ENCODE data around the gene TUBB6. TPM values are rescaled to one million over a fixed set of nuclear protein-coding genes. Genes with fewer than 3 reads are reported as not detected.

TUBB6 gene
- total and polyA plus RNA-seq, 2 donors (not counting 3 experiments of a cell fraction or from before 2014, with no cell fraction given), result 440 to 747 TPM

GRCh38 chr18:12264864-12265263 lies 43.2 kb upstream of the TUBB6 start:
- H3K4me1 ChIP-seq (ENCODE audit: control insufficient read depth, extremely low read depth, insufficient read depth, low read length), result no peaks in the 10 kb centered on the region
- H3K27me3 ChIP-seq (ENCODE audit: control insufficient read depth in 2 of 2, insufficient read depth in 2 of 2, low read length in 2 of 2), result peaks cover 4 to 12% of the 10 kb centered on the region in 2 experiments
- H3K79me2 ChIP-seq (ENCODE audit: control insufficient read depth, insufficient read depth, low read length), result no peaks in the 10 kb centered on the region
- H3K9me3 ChIP-seq (replicated peaks; ENCODE audit: control insufficient read depth, insufficient read depth, low read length), result no peaks in the 10 kb centered on the region
- TF ChIP-seq POLR2AphosphoS5 (IDR thresholded peaks at IDR 0.05; ENCODE audit: insufficient read depth, low read depth, low read length), result no peak
- TF ChIP-seq CTCF (IDR thresholded peaks at IDR 0.05; ENCODE audit: extremely low read depth in 1 of 2, insufficient read depth in 1 of 2, low read depth in 1 of 2, low read length in 2 of 2), result no peak
- TF ChIP-seq EZH2 (IDR thresholded peaks at IDR 0.05; ENCODE audit: borderline replicate concordance, low read depth, low read length, severe bottlenecking), result no peak
- TF ChIP-seq MYC (IDR thresholded peaks at IDR 0.05; ENCODE audit: low read depth, low read length), result no peak
- TF ChIP-seq JUN (IDR thresholded peaks at IDR 0.05; ENCODE audit: borderline replicate concordance, insufficient read depth, insufficient read length, low read depth), result no peak
- TF ChIP-seq GATA2 (IDR thresholded peaks at IDR 0.05; ENCODE audit: insufficient read depth, insufficient read length, low read depth, low read length), result no peak
- no peak for TF ChIP-seq MAX (IDR thresholded peaks at IDR 0.05; ENCODE audit: insufficient read depth, insufficient read length)
- no peak for TF ChIP-seq FOS (IDR thresholded peaks at IDR 0.05; ENCODE audit: borderline replicate concordance, insufficient read depth, low read length)
- no peak for TF ChIP-seq POLR2A (IDR thresholded peaks at IDR 0.05; ENCODE audit: low read depth, low read length)
- CTCF ChIA-PET, result interaction anchor here (1.7 kb wide), 1 partner anchor 9 kb away, joined by 8 read pairs; no protein-coding TSS in a partner anchor
- H3K9me1 ChIP-seq (replicated peaks; ENCODE audit: control insufficient read depth, extremely low read depth, insufficient read depth, low read length), result no peaks in the 10 kb centered on the region
- POLR2A ChIA-PET, result no interaction called here
- H3K4me3 ChIP-seq (replicated peaks in 1 of 3; ENCODE audit: insufficient read depth in 1 of 3, low read depth in 1 of 3, low read length in 3 of 3), result no peak overlapping the region
- no peaks in the 10 kb centered on the region for H3K36me3 ChIP-seq (ENCODE audit: control insufficient read depth in 2 of 2, extremely low read depth in 1 of 2, insufficient read depth in 2 of 2, low read length in 2 of 2)
- no peak overlapping the region for H3K4me2 ChIP-seq (ENCODE audit: insufficient read depth, low read length)
- dilution Hi-C loops (cut with MboI; ENCODE audit: extremely low pct_ligation_motif_present, low sequenced_read_pairs) (no loop called here), intact Hi-C loops (cut with micrococcal nuclease) (no loop called here)
- no peaks in the 10 kb centered on the region for H4K20me1 ChIP-seq (replicated peaks; ENCODE audit: control insufficient read depth, extremely low read depth, insufficient read depth, low read length)
- no peak for DNase-seq (ENCODE audit: low read depth, low spot score)
- H3K27ac ChIP-seq (ENCODE audit: insufficient read depth, low read depth, low read length), result no peak overlapping the region
- BruUV-seq (replicated peaks), result no TSS peak
- no peak for FAIRE-seq
- no peak overlapping the region for H2AFZ ChIP-seq (ENCODE audit: low read depth, low read length)
- no peak overlapping the region for H3K9ac ChIP-seq (replicated peaks; ENCODE audit: extremely low read depth, insufficient read depth, low read length)

Data from endothelial cell of umbilical vein (primary cell).